COLO668 (cell line): Measurements from ENCODE around the gene KCNG1.
"Not testable (repeated sequence)": the region's sequence is repeated elsewhere in the genome, so short reads cannot be mapped to it uniquely, and the experiment has no call there.

Source experiments
- DNase-seq: peaks from one replicate; lab custom pipeline; 2025; ENCODE audit not compliant: unreplicated experiment; lab: John Stamatoyannopoulos, UW

KCNG1 gene

DNA sequence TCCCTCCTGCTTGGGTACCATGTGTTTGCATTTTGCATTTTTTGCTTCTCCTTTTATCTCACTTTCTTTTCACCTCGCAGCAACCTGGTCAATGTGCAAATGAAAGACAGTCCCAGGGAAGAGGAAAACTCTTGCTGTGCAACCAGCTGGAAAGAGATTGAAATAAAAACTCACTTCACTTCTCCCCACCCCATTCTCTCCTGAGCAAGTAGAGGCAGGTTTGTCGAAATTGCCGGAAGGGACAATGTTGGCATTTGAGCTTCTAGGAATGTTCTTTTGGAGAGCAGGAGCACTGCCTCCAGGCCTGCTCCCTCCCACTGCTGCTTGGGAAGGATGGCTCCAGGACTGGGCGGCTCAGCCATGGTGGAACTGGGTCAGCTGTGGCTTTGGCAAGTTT is 30.6 kb downstream of the KCNG1 start:
- no peak for DNase-seq

DNA sequence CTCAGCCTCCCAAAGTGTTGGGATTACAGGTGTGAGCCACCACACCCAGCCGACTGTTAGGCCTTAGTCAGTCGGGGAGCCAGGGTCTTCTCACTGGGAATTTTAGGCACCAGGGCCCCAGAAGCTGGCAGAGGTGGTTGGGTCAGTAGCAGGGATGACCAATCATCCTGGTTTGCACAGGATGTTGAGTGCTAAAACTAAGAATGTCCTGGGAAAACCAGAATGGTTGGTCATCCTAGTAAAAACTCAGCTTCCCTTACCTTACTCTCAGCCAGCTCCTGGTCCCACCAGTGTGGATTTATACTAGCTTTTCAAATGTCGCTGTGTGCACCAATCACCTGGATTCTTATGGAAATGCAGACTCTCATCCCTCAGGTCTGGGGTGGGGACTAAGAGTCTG is 31.8 kb downstream of the KCNG1 start:
- no peak for DNase-seq

DNA sequence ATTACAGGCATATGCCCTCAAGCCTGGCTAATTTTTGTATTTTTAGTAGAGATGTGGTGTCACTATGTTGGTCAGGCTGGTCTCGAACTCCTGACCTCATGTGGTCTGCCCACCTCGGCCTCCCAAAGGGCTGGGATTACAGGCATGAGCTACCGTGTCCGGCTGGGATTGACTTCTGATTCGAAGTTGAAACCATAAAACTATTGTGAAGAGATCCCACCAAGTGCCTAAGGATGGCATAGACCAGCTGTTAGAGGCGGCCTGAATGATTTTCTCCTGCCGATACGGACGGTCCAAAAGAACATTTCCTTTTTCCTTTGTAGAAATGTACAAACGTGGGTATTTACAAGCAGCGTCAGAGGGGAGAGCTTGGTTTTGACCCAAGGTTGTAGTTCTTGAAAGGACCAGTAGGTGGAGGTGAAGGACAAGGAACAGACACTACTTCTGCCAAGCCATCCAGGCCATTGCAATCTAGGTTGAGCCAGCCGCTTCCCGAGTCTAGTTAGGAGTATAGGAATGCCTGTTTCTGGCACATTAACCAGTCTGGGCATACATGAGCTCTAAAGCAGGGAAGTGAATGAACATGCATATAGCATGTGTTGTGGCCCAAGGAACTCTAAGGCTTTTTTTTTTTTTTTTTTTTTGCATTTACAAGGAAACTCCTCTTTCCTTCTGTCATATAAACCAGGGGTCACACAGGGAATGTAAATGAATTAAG is 35.3 kb downstream of the KCNG1 start:
- peak; percentile 71 for DNase-seq

DNA sequence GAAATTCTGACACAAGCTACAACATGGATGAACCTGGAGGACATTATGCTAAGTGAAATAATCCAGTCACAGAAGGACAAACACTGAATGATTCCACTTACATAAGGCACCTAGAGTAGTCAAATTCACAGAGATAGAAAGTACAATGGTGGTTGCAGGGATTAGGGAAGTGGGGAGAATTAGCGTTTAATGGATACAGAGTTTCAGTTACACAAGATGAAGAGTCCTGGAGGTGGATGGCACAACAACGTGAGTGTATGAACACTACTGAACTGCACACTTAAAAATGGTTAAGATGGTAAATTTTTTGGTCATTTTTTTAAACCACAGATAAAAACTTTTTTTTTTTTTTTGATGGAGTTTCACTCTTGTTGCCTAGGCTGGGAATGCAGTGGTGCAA is 39.6 kb downstream of the KCNG1 start:
- no peak for DNase-seq

DNA sequence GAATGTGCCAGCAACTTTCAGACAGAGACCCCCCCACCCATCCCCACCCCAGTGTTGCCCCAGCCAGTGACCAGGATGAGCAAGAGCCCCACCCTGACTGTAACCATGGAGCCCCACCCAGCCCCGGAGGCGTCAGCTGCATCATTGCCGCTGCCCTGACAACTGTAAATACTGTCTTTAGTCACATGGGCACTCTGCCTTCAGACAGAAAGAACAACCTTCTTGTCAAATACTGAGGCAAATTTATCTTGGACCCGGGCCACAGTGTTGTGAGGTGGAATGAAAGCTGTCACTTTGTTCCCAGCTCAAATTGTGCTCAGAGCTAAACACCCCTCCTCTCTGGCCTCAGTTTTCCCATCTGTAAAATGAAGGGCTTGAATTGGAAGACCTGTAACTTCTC is 40.5 kb downstream of the KCNG1 start:
- DNase-seq, result peak; percentile 41

DNA sequence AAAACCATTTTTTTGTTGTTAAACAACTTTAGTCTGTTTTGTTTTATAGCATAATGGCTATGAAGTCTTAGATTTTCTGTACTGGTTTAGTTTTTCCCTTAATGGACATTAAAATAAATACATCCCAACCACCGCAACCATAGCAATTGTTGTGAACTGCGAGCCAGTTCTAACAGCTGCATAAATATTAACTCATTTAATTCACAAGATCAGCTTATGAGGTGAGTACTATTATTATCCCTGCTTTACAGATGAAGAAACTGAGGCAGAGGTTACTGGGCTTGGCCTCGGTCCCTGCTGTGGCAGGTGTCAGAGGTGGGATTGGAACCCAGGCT is 41.2 kb downstream of the KCNG1 start:
- DNase-seq, result no peak

DNA sequence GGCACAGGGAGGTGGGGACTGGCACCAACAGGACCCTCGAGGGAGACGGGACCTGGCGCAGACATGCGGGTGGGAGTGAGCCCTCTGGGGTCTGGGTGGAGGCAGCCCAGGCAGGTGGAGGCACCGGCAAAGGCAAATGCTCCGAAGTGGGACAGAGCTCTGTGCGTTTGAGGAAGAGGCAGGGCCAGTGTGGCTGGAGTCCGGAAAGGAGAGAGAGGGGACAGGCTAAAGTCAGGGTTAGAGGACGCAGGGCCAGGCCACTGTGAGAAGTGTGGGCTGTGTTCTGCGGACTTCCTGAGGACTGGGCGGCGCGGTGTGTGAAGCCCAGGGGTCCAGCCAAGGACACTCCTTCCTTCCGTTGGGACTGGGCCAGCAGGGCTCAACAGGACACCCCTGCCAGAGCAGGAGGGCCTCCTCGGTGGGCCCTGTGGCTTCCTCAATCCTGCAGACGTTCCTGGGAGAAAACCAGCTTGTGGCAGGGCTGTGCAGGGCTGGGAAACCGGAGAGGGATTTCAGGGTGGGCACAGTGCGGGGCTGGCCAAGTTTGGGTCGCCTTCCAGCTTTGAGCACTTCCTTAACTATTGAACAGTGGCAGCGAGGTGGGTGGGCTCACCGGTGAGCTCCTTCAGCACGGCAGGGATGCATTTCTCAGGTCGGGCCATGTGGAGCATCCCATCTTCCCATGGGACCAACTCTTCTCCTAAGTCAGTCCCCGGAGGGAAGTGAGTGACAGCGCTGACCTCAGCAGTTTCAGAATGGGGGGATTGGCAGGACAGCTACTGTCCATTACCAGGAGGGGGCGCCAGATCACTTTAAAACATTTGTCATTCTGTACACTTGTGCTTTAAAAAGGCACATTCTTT is 41.8 kb downstream of the KCNG1 start:
- DNase-seq, result peak; percentile 39

DNA sequence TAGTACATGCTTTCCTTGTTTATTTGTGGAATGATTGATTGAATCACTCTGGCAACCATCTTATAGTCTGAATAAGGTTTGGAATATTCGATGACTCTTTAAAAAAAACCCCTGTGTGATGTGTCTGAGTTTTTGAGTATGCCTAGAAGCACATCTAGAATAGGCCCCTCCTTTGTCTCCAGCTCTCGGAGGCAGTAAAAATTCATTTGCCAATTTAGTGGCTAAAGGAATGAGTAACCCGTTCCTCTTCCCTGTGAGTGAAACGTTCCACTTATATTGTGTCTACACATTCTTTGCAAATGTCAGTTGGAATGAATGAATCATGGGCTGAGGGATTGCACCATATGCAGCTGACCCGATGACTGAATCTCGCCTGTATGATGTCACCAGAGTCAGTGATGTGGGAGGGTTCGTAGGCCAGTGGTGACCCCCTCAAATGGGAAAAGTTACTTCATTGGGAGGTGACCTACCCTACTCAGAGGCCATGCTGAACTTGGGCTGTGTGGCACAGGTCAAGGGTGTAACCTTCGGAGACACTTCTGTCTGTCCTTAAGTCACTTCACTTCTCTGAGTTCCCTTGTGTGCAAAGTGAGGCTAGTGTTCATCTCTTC is 42.7 kb downstream of the KCNG1 start:
- DNase-seq, result no peak

DNA sequence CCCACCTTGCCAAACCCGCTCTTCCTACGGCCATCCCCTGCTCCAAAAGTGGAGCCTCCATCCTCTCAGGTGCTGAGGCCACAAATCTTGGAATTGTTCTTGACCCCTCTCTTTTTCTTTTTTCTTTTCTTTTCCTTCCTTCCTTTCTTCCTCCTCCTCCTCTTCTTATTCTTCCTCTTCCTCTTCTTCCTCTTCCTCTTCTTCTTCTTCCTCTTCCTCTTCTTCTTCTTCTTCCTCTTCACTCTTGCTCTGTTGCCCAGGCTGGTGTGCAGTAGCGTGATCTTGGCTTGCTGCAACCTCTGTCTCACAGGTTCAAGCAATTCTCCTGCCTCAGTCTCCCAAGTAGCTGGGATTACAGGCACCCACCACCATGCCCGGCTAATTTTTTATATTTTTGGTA is 44.4 kb downstream of the KCNG1 start:
- DNase-seq, result not testable (repeated sequence)

DNA sequence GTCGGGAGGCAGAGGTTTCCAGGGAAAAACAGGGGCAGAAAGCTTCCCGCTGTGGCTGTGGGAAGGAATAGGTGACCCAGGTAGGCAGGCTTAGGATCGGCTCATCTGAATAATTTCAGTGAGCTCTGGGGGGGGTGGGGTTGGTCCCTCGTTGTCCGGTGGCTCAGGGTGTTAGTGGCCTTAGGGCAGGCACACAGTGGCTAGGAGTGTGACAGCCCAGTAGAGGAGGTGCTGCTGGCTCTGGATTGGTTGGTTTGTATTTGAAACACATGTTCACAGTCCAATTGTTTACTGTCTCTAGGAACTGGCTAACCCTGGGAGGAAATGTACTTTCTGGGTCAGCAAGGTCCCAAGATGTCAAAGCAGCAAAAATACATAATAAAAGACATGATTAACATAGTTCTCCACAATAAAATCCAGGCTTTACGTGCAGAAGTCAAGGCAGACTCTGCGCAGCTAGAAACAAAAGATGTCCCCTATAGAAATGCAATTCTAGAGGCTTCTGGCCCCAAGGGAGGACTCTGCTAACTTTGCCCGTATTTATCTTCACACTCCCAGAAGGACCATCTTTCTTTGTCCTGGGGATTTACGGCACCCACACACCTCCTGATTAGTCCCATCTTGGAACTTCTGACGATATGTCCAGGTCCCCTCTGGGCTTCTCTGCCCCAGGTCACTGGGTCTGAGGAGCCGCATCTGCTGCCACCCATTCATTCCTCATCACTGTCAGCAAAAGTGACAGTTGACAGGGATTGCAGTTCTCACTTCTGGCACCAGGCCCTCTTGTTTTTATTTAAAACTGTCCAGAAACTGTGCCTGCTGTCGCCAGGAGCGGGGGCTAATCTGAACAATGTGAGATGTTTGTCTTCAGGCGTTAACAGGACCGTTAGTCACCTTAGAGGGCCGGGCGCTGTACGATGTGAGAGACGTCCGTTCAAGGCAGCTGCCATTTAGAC is 45.6 kb downstream of the KCNG1 start:
- DNase-seq, result no peak

DNA sequence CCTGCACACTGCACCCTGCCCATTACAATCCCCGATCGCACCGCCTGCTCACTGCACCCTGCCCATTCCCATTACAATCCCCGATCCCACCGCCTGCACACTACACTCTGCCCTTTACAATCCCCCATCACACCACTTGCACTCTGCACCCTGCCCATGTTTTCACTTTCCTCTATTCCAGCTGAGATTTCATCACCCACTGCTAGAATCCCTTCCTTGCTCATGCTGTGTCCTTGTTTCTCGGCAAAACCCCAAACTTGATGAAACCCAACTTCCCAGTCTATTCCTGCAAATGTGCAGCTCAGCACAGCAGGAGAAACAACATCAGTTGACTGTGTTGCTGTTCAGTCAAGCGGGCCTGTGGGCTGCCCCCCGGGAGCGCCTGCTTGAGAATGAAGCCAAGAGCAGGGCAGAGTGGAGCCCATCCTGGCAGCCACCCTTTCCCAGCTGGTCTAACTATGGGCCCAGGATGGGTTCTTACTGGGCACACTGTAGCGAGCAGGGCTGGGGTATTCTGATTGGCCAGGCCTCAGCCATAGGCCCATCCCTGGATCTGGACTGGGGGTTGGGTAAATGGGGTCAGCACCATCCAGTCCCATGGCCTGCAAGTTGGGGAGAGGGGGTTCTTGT is 47.1 kb downstream of the KCNG1 start:
- DNase-seq, result no peak

DNA sequence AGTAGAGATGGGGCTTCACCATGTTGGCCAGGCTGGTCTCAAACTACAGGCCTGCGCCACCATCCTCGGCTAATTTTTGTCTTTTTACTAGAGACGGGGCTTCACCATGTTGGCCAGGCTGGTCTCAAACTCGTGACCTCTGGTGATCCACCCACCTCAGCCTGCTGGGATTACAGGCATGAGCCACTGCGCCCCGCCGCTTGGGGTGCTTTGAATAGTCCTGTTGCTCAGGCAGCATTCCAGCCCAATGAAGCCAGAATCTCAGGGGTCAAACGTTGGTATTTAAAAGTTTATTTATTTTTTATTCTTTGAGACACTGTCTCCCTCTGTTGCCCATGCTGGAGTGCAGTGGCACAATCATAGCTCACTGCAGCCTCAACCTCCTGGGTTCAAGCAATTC is 53.0 kb downstream of the KCNG1 start:
- no peak for DNase-seq

DNA sequence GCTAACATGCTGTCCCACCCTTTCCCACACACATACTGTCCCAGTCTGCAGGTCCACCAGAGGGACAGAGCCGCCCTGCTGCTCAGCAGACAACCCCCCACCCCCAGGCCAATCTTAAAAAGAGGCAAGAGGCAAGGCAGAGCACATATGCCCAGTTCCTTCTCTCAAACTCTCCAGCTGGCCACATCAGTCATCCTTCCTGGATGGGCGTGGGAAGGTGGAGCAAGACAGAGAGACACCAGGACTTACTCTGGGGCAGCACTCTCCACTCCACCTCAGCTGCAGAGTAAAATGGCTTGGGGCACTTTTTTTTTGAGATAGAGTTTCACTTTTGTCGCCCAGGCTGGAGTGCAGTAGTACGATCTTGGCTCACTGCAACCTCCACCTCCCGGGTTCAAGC is 53.5 kb downstream of the KCNG1 start:
- no peak for DNase-seq

DNA sequence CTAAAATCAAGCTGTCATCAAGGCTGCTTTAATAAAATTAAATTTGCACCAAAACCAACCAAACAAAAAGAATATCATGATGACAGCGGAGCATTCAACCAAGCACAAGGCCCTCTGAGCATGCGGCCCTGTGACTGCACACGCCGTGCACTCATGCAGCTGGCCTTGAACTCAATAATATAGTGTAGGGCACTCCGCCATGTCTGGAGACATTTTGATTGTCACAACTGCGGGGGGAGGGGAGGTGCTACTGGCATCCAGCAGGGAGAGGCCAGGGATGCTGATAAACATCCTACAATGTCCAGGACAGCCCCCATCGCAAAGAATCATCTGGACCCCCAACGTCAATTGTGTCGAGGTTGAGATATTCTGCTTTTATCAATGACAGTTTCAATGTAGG is 54.6 kb downstream of the KCNG1 start:
- DNase-seq, result no peak

DNA sequence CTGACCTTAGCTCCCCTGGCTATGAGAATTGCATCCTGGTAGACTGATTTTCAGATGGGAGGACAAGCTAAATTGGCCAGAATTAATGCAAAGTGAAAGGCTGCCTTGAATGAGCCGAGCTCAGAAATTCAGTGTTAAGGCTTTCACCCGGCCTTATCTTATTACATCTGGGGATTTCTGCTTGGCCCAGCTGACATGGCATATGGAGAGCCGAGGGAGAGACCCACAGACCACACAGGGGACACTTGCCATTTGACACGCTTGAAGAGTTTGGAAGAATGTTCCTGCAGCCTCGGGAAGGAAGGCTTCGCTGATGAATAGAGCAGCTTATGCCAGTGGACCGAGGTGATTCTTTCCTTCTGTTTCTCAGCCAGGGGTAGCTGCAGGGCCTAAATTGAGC is 55.3 kb downstream of the KCNG1 start:
- no peak for DNase-seq

DNA sequence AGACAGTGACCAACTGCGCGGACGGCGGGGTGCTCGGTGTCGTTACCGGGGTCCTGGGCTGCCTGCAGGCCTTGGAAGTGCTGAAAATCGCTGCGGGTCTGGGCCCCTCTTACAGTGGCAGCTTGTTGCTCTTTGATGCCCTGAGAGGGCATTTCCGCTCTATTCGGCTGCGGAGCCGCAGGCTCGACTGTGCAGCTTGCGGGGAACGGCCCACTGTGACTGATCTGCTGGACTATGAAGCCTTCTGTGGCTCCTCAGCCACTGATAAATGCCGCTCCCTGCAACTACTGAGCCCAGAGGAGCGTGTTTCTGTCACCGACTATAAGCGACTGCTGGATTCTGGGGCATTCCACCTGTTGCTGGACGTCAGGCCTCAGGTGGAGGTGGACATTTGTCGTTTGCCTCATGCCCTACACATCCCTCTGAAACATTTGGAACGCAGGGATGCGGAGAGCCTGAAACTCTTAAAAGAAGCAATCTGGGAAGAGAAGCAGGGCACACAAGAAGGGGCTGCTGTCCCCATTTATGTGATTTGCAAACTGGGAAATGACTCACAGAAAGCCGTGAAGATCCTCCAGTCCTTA is 63.3 kb downstream of the KCNG1 start:
- no peak for DNase-seq

DNA sequence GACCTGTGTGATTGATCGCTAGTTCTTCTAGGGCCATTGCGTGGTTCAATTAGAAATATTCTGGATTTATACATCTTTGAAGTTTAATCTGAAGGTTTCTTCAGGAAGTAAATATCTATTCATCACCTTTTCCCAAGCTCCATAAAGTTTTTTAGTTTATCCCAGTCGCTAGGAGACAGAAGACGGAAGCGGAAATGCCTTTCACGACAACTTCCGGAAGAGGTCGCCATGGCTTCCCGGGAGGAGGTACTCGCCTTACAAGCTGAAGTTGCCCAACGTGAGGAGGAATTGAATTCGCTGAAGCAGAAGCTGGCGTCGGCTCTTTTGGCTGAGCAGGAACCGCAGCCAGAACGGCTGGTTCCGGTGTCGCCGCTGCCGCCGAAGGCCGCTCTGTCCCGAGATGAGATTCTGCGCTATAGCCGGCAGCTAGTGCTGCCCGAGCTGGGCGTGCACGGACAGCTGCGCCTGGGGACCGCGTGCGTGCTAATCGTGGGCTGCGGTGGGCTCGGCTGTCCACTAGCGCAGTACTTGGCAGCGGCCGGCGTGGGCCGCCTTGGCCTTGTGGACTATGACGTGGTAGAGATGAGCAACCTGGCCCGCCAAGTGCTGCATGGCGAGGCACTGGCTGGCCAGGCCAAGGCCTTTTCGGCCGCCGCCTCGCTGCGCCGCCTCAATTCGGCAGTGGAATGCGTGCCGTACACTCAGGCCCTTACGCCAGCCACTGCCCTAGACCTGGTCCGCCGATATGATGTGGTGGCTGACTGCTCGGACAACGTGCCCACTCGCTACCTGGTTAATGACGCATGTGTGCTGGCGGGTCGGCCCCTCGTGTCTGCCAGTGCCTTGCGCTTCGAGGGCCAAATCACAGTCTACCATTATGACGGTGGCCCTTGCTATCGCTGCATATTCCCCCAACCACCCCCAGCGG is 64.0 kb downstream of the KCNG1 start, which contains the start of gene MOCS3:
TSS of gene MOCS3 (plus strand) at position 204 of the 928 bp plus-strand sequence. CDS start at position 229, 25 bp downstream.
- DNase-seq, result peak; percentile 89

DNA sequence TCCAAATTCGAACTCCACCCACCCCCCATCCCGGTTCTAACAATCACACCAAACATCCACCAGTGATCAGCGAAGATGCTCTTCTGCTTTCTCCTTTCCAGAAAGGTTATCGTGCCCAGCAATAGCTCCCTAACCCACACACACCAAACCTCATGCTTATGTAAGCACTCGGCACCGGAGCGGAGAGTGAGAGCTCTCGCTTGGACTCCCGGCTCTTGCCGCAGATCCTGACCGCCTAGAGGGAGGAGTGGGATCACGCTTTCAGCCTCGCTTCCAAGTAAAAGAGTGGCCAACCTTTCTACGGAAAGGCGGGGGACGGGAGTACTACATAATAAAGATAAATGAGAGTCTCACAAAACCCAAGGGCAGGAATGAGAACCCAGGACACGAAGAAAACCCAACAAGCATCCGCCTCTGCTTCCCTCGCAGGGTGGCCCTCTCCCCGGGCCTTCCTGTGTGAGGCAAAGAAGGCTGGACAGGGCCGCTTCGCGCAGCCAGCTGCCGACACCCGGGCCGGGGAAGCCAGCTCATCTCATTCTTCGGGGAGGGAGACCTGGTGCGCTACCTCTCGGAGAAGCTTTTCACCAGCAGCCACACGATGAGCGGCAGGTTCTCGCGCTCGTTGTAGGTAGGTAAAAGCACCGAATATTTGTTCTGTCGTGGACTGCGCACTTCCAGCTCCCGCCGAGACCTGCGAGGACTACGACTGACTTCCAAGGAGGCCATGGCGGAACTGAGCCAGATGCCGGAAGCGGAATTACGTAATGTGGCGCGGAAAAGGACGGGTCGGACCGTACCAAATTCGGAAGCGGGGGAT is 64.9 kb downstream of the KCNG1 start, which contains the start of gene DPM1:
TSS of gene DPM1 (minus strand) at position 735 of the 817 bp plus-strand sequence. CDS start at position 726, 9 bp downstream.
- DNase-seq, result peak; percentile 89
